Melanocyte of skin (primary cell): ENCODE measurements around the gene YIPF4. TPM values are rescaled to one million over a fixed set of nuclear protein-coding genes. Genes with fewer than 3 reads are reported as not detected.

Experiments used
- total RNA-seq, 2 donors: library from RNA; depleted of rRNA; stranded (reverse); fragments of >200 nt; gene quantifications; 2 replicates each; pipeline ENCODE4 v1.2.3, GENCODE V29; 2012

YIPF4 gene
- total RNA-seq: 10 to 100 TPM in 1 of 2 donors, 1 to 10 TPM in 1; 8.7 to 12.4 TPM

DNA sequence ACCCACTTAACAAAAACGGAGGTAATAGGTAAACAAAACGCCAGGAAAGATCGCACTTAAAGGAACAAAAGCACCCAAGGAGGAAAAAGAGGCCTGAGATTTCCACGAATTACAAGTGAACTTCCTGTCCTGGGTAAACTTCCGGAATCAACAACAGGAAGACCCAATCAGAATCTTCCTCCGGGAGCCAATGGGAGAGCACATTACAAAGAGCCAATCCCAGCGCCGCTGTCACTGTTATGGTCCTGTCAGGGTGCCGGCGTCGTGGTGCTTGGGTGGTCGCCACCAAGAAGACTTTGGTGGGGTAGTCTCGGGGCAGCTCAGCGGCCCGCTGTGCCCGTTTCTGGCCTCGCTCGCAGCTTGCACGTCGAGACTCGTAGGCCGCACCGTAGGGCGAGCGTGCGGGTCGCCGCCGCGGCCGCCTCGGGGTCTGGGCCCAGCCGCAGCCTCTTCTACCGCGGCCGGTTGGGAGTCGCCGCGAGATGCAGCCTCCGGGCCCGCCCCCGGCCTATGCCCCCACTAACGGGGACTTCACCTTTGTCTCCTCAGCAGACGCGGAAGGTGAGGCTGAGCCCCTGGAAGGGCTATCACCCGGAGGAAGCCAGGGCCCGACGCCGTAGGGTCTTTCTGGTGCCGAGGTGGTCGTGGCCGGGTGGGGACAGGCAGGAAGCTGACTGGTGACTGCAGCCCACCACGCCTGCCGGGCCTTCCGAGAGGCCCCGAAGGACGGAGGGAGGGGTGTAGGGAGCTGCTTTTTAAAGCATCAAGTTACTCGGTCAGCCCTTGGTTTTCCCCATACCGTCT, at the start of gene YIPF4:
Gene YIPF4 (plus strand): TSS at position 231 of the 804 bp plus-strand sequence. CDS start 252 bp downstream, at position 483.

DNA sequence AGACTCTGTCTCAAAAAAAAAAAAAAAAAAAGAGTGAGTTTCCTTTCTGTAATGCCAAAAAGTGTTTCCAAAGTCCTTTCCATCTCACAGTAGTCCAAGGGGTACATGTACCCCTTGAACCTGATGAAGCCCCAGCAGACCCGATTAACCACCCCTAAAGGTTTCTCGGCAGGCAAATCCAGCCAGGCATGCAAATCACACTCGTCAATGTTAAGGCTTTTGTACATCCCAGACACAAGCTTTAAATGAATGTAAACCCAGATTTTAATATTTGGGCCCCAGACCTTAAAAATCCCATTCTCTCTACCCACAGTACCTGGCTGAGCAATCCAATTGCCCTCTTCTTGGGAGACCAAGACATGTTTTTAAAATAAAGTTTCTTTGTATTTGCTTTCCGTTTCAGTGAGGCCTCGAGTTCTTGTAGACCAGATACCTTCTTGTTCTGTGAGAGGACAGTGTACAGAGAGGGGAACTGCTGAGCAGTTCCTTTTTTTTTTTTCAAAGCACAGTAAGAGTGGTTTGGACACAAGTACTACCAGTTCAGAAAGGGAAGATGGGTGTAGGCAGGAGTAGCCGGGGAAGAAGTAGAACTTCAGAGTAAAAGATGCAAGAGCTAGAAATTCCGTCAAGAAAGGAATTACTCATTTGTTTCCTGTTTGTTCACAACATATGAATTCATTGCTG, 13.1 kb upstream of the YIPF4 start, which contains the start of gene NLRC4:
Gene NLRC4 (minus strand): TSS at position 465 of the 684 bp plus-strand sequence. CDS start 8,111 bp downstream, outside the sequence.

GRCh38 chr2:32356681-32357317, 79.1 kb downstream of the YIPF4 start, which contains the start of gene BIRC6:
TSS of gene BIRC6 (plus strand) at chr2:32357023. CDS start at chr2:32357162, 139 bp downstream.

Other genes starting within 250 kb of the YIPF4 start
- gene DPY30, start 238.1 kb upstream of the YIPF4 start, total RNA-seq: 10 to 100 TPM; 37.5 to 61.6 TPM
- gene SPAST, start 214.3 kb upstream of the YIPF4 start, total RNA-seq: 10 to 100 TPM; 21.6 to 23.4 TPM
- gene SLC30A6, start 112.0 kb upstream of the YIPF4 start, total RNA-seq: 10 to 100 TPM; 19.6 to 26.0 TPM
- gene NLRC4, start 13.0 kb upstream of the YIPF4 start, total RNA-seq: not detected
- gene BIRC6, start 79.1 kb downstream of the YIPF4 start, total RNA-seq: 100 to 1,000 TPM; 106 to 139 TPM